Chondrocyte (in vitro differentiated cells): ENCODE measurements around the gene DHFR2. TPM values are rescaled to one million over a fixed set of nuclear protein-coding genes. Genes with fewer than 3 reads are reported as not detected.

ENCODE experiments used
- DNase-seq: peaks from one replicate; pipeline ENCODE4 v3.0.0; 2021; ENCODE audit warnings: mixed read lengths, low spot score
- H3K27ac Mint-ChIP-seq: one replicate; pipeline ENCODE4 v1.8.0; 2021; ENCODE audit warnings: mild to moderate bottlenecking, moderate library complexity, mixed read lengths; ENCODE audit not compliant: unreplicated experiment
- H3K27me3 Mint-ChIP-seq: 2 replicates; pipeline ENCODE4 v1.8.0; 2021; ENCODE audit warnings: low read depth, mixed read lengths
- H3K36me3 Mint-ChIP-seq: 2 replicates; pipeline ENCODE4 v1.8.0; 2021; ENCODE audit warnings: low read depth, mixed read lengths
- H3K4me1 Mint-ChIP-seq: 2 replicates; pipeline ENCODE4 v1.8.0; 2021; ENCODE audit warnings: low read depth, mild to moderate bottlenecking, mixed read lengths
- H3K4me3 Mint-ChIP-seq: one replicate; pipeline ENCODE4 v1.8.0; 2021; ENCODE audit warnings: mild to moderate bottlenecking, moderate library complexity, mixed read lengths; ENCODE audit not compliant: unreplicated experiment
- H3K9me3 Mint-ChIP-seq: 2 replicates; pipeline ENCODE4 v1.8.0; 2021; ENCODE audit warnings: low read depth, mixed read lengths
- total RNA-seq: library from RNA; stranded (reverse); gene quantifications from 3 replicates; pipeline ENCODE4 v1.2.1, GENCODE V29; 2021
- TF ChIP-seq, protein P1 (sequence below): fragments of 200-600 bp; sonication (generic); IDR thresholded peaks from 2 replicates; pipeline ENCODE4 v1.5.0; 2021; ENCODE audit warnings: antibody characterized with exemption, mild to moderate bottlenecking, moderate library complexity

DHFR2 gene
- total RNA-seq, 1 donor from 2014 or later = 2.9 TPM

DNA sequence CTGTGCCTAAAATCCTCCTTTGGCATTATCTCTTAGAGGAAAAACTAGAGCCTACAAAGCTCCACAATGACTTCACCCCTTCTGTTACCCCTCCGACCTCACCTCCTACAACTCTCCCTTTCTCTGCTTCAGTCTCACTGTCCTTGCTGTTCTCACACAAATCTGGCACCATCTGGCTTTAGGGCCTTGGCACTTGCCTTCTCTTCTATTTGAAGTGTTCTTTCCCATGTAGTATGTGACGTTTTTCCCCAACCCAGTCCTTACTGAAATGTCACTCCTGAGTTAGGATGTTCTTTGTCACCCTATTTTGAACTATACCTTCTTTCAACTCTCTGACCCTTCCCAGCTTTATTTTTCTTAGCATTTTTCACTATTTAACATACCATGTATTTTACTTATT lies 43.1 kb downstream of the DHFR2 start:
- no peak for DNase-seq
- TF ChIP-seq, protein P1, sequence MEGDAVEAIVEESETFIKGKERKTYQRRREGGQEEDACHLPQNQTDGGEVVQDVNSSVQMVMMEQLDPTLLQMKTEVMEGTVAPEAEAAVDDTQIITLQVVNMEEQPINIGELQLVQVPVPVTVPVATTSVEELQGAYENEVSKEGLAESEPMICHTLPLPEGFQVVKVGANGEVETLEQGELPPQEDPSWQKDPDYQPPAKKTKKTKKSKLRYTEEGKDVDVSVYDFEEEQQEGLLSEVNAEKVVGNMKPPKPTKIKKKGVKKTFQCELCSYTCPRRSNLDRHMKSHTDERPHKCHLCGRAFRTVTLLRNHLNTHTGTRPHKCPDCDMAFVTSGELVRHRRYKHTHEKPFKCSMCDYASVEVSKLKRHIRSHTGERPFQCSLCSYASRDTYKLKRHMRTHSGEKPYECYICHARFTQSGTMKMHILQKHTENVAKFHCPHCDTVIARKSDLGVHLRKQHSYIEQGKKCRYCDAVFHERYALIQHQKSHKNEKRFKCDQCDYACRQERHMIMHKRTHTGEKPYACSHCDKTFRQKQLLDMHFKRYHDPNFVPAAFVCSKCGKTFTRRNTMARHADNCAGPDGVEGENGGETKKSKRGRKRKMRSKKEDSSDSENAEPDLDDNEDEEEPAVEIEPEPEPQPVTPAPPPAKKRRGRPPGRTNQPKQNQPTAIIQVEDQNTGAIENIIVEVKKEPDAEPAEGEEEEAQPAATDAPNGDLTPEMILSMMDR = no peak
- Mint-ChIP-seq H3K4me3 (no peak overlapping the region), H3K27me3 (no peaks in the 10 kb centered on the region), H3K4me1 (peaks cover 6% of the 10 kb centered on the region), H3K27ac (no peak overlapping the region), H3K9me3 (no peaks in the 10 kb centered on the region), H3K36me3 (no peaks in the 10 kb centered on the region)

DNA sequence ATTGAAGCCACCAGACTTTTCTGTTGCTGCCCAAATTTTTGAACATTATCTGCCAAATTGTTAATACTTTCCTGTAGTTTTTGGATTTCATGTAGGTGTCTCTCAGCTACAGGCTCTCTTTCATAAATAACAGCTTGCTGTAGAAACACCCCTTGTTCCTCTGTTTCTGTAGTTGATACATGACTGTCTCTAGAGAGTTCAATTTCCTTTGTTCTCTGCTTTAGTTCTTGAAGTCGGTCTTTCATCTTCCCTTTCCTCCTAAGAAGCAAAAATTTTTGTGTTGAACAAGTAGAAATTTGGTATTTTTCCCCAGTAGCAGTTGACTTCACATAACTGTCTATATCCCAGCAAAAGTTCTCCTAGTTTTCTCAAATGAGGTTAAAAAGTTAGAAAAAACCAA lies 47.7 kb downstream of the DHFR2 start:
- no peaks in the 10 kb centered on the region for H3K4me1 Mint-ChIP-seq
- no peaks in the 10 kb centered on the region for H3K36me3 Mint-ChIP-seq
- H3K27ac Mint-ChIP-seq = no peak overlapping the region
- no peaks in the 10 kb centered on the region for H3K9me3 Mint-ChIP-seq
- H3K27me3 Mint-ChIP-seq = no peaks in the 10 kb centered on the region
- no peak overlapping the region for H3K4me3 Mint-ChIP-seq
- no peak for DNase-seq
- TF ChIP-seq, protein P1 = no peak

DNA sequence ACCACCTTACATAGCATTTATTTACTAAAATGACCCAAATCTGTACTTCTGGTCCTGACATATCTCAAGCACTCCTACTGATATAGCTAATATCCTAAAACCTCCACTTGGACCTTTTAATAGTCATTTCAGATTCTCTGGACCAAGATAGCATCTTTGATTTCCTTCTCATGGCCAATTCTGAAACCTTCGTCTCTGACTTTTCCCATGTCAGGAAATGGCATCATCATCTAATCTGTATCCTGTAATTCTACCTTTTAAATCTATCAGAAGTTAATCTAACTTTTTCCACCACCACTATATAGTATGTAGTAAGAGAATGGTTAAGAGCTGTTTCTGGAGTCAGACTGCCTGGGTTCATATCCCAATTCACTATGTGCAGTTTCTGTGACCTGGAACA lies 50.5 kb downstream of the DHFR2 start:
- DNase-seq = no peak
- Mint-ChIP-seq H3K36me3 (no peaks in the 10 kb centered on the region), H3K27ac (no peak overlapping the region), H3K27me3 (no peaks in the 10 kb centered on the region), H3K9me3 (no peaks in the 10 kb centered on the region), H3K4me3 (no peak overlapping the region), H3K4me1 (no peaks in the 10 kb centered on the region)
- TF ChIP-seq, protein P1 = no peak

DNA sequence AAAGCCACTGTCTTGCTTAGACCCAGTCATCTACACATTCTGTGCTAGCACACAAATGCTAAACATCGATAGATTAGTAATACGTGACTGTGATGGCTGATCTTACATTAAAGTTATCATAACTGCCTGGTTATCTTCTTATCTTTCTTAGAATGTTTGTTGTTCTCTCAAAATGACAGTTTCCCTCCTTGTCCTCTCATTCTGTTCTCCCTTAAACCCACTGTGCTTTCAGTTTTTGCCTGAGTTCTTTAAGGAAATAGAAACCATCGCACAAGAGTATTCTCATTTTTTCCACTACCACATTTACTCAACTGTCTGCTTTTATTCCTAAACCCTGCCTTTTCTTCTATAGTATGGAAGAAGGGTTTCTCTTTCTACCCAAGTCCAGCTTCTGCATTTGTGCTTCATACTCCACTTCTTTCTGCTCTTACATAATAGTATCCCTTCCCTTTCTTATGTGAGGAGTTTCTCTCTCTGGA lies 51.4 kb downstream of the DHFR2 start:
- Mint-ChIP-seq H3K4me3 (no peak overlapping the region), H3K4me1 (peaks cover 2% of the 10 kb centered on the region), H3K27ac (no peak overlapping the region), H3K27me3 (no peaks in the 10 kb centered on the region), H3K9me3 (no peaks in the 10 kb centered on the region), H3K36me3 (no peaks in the 10 kb centered on the region)
- DNase-seq = no peak
- TF ChIP-seq, protein P1 = no peak

DNA sequence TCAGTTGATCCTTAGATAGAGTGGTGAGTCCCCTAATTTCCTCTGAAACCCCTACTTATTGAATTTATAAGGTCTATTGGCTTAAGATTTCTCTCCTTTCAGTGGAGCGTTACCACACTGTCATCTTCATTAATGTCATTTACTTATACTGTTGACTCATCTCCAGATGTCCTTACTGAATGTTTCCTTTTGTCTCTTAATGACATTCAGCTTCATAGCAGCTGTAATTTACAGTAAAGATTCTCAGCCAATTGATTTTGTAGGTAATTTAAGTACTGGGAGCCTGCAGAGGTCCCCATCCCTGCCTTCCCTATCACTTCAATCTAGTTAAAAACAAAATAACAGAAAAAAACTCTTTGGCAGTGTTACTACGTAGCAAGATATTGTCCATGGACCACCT lies 53.1 kb downstream of the DHFR2 start:
- no peaks in the 10 kb centered on the region for H3K36me3 Mint-ChIP-seq
- H3K4me1 Mint-ChIP-seq = peaks cover 4% of the 10 kb centered on the region
- H3K27me3 Mint-ChIP-seq = no peaks in the 10 kb centered on the region
- H3K4me3 Mint-ChIP-seq = no peak overlapping the region
- no peaks in the 10 kb centered on the region for H3K9me3 Mint-ChIP-seq
- DNase-seq = no peak
- TF ChIP-seq, protein P1 = no peak
- H3K27ac Mint-ChIP-seq = no peak overlapping the region
